ENCODE data around the gene SMPD4. TPM values are rescaled to one million over a fixed set of nuclear protein-coding genes. Genes with fewer than 3 reads are reported as not detected.
"Not testable (repeated sequence)": the region's sequence is repeated elsewhere in the genome, so short reads cannot be mapped to it uniquely, and the experiment has no call there.

SMPD4 gene
- total and polyA plus RNA-seq, 2 donors (not counting 1 experiment from before 2014, with no cell fraction given), result 11.2 to 22.3 TPM

DNA sequence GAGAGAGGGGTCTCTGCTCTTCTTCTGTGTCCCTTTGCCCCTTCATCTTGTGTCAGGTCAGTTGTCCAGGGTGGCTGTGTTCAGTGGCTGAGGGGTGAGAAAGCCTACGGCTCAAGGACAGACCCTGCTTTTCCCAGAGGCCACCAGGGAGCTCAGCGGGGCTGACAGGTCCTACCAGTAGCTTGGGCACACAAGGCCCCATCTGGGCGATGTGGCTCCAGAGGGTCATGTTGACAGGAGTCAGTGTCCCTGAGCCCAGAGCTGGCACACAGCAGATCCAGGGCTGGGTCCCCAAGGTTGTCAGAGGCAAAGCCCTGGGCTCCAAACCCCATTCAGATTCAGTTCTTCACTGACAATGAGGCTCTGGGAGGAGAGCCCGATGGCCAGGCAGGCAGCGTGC, 44.3 kb downstream of the SMPD4 start:
- DNase-seq (ENCODE audit: low read depth in 2 of 2); H3K27ac ChIP-seq (ENCODE audit: insufficient read depth, low read length); H3K79me2 ChIP-seq (ENCODE audit: control insufficient read depth, insufficient read depth, low read length); H3K4me3 ChIP-seq (replicated peaks in 1 of 4; ENCODE audit: control extremely low read depth in 1 of 4, insufficient read depth in 1 of 4, low read depth in 3 of 4, low read length in 4 of 4); H3K4me2 ChIP-seq (ENCODE audit: extremely low read depth, insufficient read depth, low read length); H2AFZ ChIP-seq (ENCODE audit: low read length); H3K9me3 ChIP-seq (ENCODE audit: control insufficient read depth, insufficient read depth, low read depth, low read length); H3K4me1 ChIP-seq (ENCODE audit: control insufficient read depth, extremely low read depth, insufficient read depth, low read length); H4K20me1 ChIP-seq (ENCODE audit: control insufficient read depth, extremely low read depth, insufficient read depth, low read length); H3K36me3 ChIP-seq (ENCODE audit: control insufficient read depth, insufficient read depth, low read length); H3K9ac ChIP-seq (ENCODE audit: insufficient read depth, low read length); H3K27me3 ChIP-seq (ENCODE audit: control insufficient read depth, insufficient read depth, low read length): not testable (repeated sequence)

- H2AFZ ChIP-seq (ENCODE audit: low read length); H3K4me2 ChIP-seq (ENCODE audit: extremely low read depth, insufficient read depth, low read length); DNase-seq (ENCODE audit: low read depth in 2 of 2); H3K36me3 ChIP-seq (ENCODE audit: control insufficient read depth, insufficient read depth, low read length); H3K27me3 ChIP-seq (ENCODE audit: control insufficient read depth, insufficient read depth, low read length); H3K4me3 ChIP-seq (replicated peaks in 1 of 4; ENCODE audit: control extremely low read depth in 1 of 4, insufficient read depth in 1 of 4, low read depth in 3 of 4, low read length in 4 of 4); H3K9ac ChIP-seq (ENCODE audit: insufficient read depth, low read length); H3K79me2 ChIP-seq (ENCODE audit: control insufficient read depth, insufficient read depth, low read length); H3K4me1 ChIP-seq (ENCODE audit: control insufficient read depth, extremely low read depth, insufficient read depth, low read length); H3K9me3 ChIP-seq (ENCODE audit: control insufficient read depth, insufficient read depth, low read depth, low read length); H4K20me1 ChIP-seq (ENCODE audit: control insufficient read depth, extremely low read depth, insufficient read depth, low read length); H3K27ac ChIP-seq (ENCODE audit: insufficient read depth, low read length): not testable (repeated sequence)
Measured at GRCh38 chr2:130136546-130136945, 44.9 kb downstream of the SMPD4 start.

GRCh38 chr2:130135692-130136541, 45.5 kb downstream of the SMPD4 start:
- no peak overlapping the region for H3K27ac ChIP-seq (ENCODE audit: insufficient read depth, low read length)
- H4K20me1 ChIP-seq (ENCODE audit: control insufficient read depth, extremely low read depth, insufficient read depth, low read length), result no peaks in the 10 kb centered on the region
- no peaks in the 10 kb centered on the region for H3K79me2 ChIP-seq (ENCODE audit: control insufficient read depth, insufficient read depth, low read length)
- H3K27me3 ChIP-seq (ENCODE audit: control insufficient read depth, insufficient read depth, low read length), result no peaks in the 10 kb centered on the region
- no peak overlapping the region for H2AFZ ChIP-seq (ENCODE audit: low read length)
- H3K9ac ChIP-seq (ENCODE audit: insufficient read depth, low read length), result no peak overlapping the region
- H3K4me3 ChIP-seq (replicated peaks in 1 of 4; ENCODE audit: control extremely low read depth in 1 of 4, insufficient read depth in 1 of 4, low read depth in 3 of 4, low read length in 4 of 4), result no peak overlapping the region
- H3K36me3 ChIP-seq (ENCODE audit: control insufficient read depth, insufficient read depth, low read length), result no peaks in the 10 kb centered on the region
- TF ChIP-seq EZH2 (IDR thresholded peaks at IDR 0.05; ENCODE audit: low read length, missing control alignments), result no peak
- TF ChIP-seq, protein P1, sequence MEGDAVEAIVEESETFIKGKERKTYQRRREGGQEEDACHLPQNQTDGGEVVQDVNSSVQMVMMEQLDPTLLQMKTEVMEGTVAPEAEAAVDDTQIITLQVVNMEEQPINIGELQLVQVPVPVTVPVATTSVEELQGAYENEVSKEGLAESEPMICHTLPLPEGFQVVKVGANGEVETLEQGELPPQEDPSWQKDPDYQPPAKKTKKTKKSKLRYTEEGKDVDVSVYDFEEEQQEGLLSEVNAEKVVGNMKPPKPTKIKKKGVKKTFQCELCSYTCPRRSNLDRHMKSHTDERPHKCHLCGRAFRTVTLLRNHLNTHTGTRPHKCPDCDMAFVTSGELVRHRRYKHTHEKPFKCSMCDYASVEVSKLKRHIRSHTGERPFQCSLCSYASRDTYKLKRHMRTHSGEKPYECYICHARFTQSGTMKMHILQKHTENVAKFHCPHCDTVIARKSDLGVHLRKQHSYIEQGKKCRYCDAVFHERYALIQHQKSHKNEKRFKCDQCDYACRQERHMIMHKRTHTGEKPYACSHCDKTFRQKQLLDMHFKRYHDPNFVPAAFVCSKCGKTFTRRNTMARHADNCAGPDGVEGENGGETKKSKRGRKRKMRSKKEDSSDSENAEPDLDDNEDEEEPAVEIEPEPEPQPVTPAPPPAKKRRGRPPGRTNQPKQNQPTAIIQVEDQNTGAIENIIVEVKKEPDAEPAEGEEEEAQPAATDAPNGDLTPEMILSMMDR (conservative IDR thresholded peaks at IDR 0.05 in 1 of 2, IDR thresholded peaks at IDR 0.05 in 1 of 2; ENCODE audit: low read depth in 1 of 2, low read length in 2 of 2), result no peak
- H3K4me1 ChIP-seq (ENCODE audit: control insufficient read depth, extremely low read depth, insufficient read depth, low read length), result no peaks in the 10 kb centered on the region
- no peak for DNase-seq (ENCODE audit: low read depth in 2 of 2)
- no peak overlapping the region for H3K4me2 ChIP-seq (ENCODE audit: extremely low read depth, insufficient read depth, low read length)
- no peaks in the 10 kb centered on the region for H3K9me3 ChIP-seq (ENCODE audit: control insufficient read depth, insufficient read depth, low read depth, low read length)

DNA sequence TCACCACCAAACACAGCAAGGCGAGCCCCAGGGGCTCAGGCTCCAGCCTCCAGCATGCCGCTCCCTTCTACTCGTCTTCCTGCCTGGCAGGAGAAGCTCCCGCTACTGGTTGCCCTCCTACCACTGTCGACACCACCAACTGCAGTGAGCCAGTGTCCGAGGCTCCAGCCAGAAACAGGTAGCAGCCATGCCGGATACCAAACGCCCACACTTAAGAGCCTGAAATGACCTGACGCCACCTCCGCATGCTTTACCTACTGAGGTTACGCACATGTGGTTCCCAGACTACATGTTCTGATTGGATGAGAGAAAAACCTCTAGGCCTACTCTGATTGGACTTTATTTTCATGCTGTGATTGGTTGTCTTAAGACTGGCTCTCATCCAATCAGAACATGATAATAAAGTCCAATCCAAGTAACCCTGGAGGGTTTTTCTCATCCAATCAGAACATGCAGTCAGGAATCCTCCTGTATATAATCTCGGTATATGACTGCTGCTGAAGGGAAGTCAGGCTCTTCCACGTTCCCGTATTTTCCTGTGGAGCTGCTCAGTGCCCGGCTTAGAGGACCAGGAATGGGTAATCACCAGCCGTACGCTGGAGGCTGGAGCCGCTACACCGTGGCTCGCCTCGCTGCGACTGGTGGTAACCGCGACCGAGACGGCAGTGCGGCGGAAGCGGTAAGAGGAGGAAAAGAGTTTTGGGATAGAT, 52.1 kb downstream of the SMPD4 start, which contains the start of gene POTEF:
TSS of gene POTEF (minus strand) at position 103 of the 710 bp plus-strand sequence. CDS start 8,707 bp downstream, outside the sequence.
- DNase-seq (ENCODE audit: low read depth in 2 of 2); H3K4me3 ChIP-seq (replicated peaks in 1 of 4; ENCODE audit: control extremely low read depth in 1 of 4, insufficient read depth in 1 of 4, low read depth in 3 of 4, low read length in 4 of 4); H3K36me3 ChIP-seq (ENCODE audit: control insufficient read depth, insufficient read depth, low read length); H3K4me2 ChIP-seq (ENCODE audit: extremely low read depth, insufficient read depth, low read length); H3K4me1 ChIP-seq (ENCODE audit: control insufficient read depth, extremely low read depth, insufficient read depth, low read length); H3K9ac ChIP-seq (ENCODE audit: insufficient read depth, low read length); H3K27ac ChIP-seq (ENCODE audit: insufficient read depth, low read length); H4K20me1 ChIP-seq (ENCODE audit: control insufficient read depth, extremely low read depth, insufficient read depth, low read length); H2AFZ ChIP-seq (ENCODE audit: low read length); H3K27me3 ChIP-seq (ENCODE audit: control insufficient read depth, insufficient read depth, low read length); H3K79me2 ChIP-seq (ENCODE audit: control insufficient read depth, insufficient read depth, low read length); H3K9me3 ChIP-seq (ENCODE audit: control insufficient read depth, insufficient read depth, low read depth, low read length): not testable (repeated sequence)

DNA sequence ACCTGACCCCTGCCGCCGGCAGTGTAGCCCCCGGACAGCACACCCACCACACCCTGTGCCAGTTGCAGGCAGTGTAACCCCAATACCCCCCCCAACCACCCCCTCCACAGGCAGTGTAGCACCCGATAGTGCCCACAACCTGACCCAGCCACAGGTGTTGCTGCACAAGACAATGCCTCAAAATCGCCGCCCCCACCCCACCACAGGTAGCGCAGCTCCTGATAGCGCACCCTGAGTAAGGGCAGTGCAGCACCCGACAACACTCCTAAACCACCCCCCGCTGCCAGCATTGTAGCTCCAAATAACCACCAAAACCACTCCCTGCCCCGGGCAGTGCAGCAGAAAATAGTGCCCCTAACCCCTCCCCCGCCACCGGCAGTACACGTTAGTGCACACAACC, 52.9 kb downstream of the SMPD4 start:
- not testable (repeated sequence) for H3K9me3 ChIP-seq (ENCODE audit: control insufficient read depth, insufficient read depth, low read depth, low read length); H3K9ac ChIP-seq (ENCODE audit: insufficient read depth, low read length); H3K4me3 ChIP-seq (replicated peaks in 1 of 4; ENCODE audit: control extremely low read depth in 1 of 4, insufficient read depth in 1 of 4, low read depth in 3 of 4, low read length in 4 of 4); H3K36me3 ChIP-seq (ENCODE audit: control insufficient read depth, insufficient read depth, low read length); H3K4me1 ChIP-seq (ENCODE audit: control insufficient read depth, extremely low read depth, insufficient read depth, low read length); H3K27me3 ChIP-seq (ENCODE audit: control insufficient read depth, insufficient read depth, low read length); H3K79me2 ChIP-seq (ENCODE audit: control insufficient read depth, insufficient read depth, low read length); H2AFZ ChIP-seq (ENCODE audit: low read length); DNase-seq (ENCODE audit: low read depth in 2 of 2); H4K20me1 ChIP-seq (ENCODE audit: control insufficient read depth, extremely low read depth, insufficient read depth, low read length); H3K4me2 ChIP-seq (ENCODE audit: extremely low read depth, insufficient read depth, low read length); H3K27ac ChIP-seq (ENCODE audit: insufficient read depth, low read length)

DNA sequence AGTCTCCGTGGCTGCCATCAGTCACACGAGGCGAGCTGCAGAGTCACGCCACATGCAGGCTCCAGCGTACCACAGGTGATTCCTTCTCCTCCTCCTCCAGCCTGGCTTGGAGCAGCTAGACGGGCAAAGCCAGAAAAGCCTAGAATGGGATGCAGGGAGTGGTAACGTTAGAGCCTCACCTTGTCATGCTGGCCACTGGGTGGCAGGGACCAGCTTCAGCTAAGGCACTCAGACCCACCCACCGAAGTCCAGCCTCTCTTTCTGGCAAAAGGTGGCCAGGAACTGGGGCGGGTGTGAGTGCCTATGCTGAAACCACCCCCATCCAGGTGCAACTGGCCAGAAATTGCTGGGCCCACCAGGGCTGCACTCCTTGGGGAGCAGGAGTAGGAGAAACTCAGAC, 53.7 kb downstream of the SMPD4 start:
- not testable (repeated sequence) for H3K9ac ChIP-seq (ENCODE audit: insufficient read depth, low read length); DNase-seq (ENCODE audit: low read depth in 2 of 2); H3K27ac ChIP-seq (ENCODE audit: insufficient read depth, low read length); H3K36me3 ChIP-seq (ENCODE audit: control insufficient read depth, insufficient read depth, low read length); H2AFZ ChIP-seq (ENCODE audit: low read length); H3K79me2 ChIP-seq (ENCODE audit: control insufficient read depth, insufficient read depth, low read length); H3K4me1 ChIP-seq (ENCODE audit: control insufficient read depth, extremely low read depth, insufficient read depth, low read length); H4K20me1 ChIP-seq (ENCODE audit: control insufficient read depth, extremely low read depth, insufficient read depth, low read length); H3K27me3 ChIP-seq (ENCODE audit: control insufficient read depth, insufficient read depth, low read length); H3K9me3 ChIP-seq (ENCODE audit: control insufficient read depth, insufficient read depth, low read depth, low read length); H3K4me2 ChIP-seq (ENCODE audit: extremely low read depth, insufficient read depth, low read length); H3K4me3 ChIP-seq (replicated peaks in 1 of 4; ENCODE audit: control extremely low read depth in 1 of 4, insufficient read depth in 1 of 4, low read depth in 3 of 4, low read length in 4 of 4)
